Effector memory CD8-positive, alpha-beta T cell (primary cell): ENCODE measurements around the gene HDAC11.

ENCODE experiments used
- ATAC-seq: fragments of 150-1000 bp; cut with Tn5 transposase; replicated peaks from 2 replicates; pipeline ENCODE4 v1.10.0; 2021; ENCODE audit warnings: mild to moderate bottlenecking, moderate library complexity
- DNase-seq, 3 experiments: peaks; one replicate each; pipeline ENCODE4 v3.0.0; 2021
- H3K27ac Mint-ChIP-seq, 2 donors: one replicate each; pipeline ENCODE4 v1.8.0; 2022; ENCODE audit warnings: mild to moderate bottlenecking in 2 of 2, mixed read lengths in 2 of 2, moderate library complexity in 2 of 2
- H3K27me3 Mint-ChIP-seq, 2 donors: one replicate each; pipeline ENCODE4 v1.8.0; 2022; ENCODE audit warnings: mixed read lengths in 2 of 2
- H3K36me3 Mint-ChIP-seq: one replicate; pipeline ENCODE4 v1.8.0; 2022; ENCODE audit warnings: mild to moderate bottlenecking, moderate library complexity, mixed read lengths; ENCODE audit not compliant: insufficient read depth
- H3K4me1 Mint-ChIP-seq, 2 donors: one replicate each; pipeline ENCODE4 v1.8.0; 2022; ENCODE audit warnings: low read depth in 2 of 2, mixed read lengths in 2 of 2
- H3K4me3 Mint-ChIP-seq, 2 donors: one replicate each; pipeline ENCODE4 v1.8.0; 2022; ENCODE audit warnings: mild to moderate bottlenecking in 2 of 2, mixed read lengths in 2 of 2, moderate library complexity in 2 of 2
- H3K9me3 Mint-ChIP-seq, 2 donors: one replicate each; pipeline ENCODE4 v1.8.0; 2022; ENCODE audit warnings: mixed read lengths in 2 of 2

HDAC11 gene

DNA sequence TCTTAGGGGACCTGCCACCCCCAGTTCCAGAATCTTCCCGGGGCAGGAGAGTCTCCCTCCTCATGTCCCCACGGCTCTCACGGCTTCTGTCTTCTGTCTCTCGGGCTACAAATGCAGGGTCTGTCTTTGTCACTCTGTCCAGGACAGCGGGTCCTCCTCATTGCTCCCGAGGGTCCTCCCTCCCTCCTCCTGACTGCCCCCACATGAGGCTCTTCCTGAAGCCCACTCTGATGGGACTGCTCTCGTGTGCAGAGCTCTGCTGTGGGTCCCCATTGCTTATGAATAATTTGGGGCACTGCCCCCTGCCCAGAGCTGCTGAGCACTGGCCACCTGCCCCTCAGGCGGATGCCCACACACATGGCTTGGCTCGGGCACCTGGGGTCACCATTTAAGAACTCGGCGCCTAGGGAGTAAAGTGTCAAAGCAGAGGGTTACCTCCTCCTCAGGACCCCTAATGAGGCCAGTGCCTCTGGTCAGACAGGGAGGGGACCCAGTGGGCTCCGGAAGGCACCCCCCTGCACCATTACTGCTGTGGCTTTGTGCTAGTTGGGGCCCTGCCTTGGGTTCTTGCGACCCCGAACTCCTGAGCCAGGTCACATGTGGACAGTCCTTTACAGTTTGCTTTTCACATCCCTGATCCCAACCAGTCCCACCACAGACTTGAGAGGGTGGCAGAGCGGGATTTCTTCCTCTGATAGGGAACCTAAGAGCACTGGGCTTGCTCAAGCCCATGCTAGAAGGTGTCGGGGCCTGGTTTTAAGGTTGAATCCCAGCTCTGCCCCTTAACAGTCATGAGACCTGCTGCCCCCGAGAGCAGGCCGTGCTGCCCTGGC, 22.1 kb downstream of the HDAC11 start:
- Mint-ChIP-seq H3K36me3 (peaks cover 3% of the 10 kb centered on the region), H3K27me3 (no peaks in the 10 kb centered on the region), H3K9me3 (no peaks in the 10 kb centered on the region), H3K4me1 (no peaks in the 10 kb centered on the region), H3K27ac (peak overlapping the region in 1 of 2 donors; percentile 62), H3K4me3 (no peak overlapping the region)
- no peak for DNase-seq
- ATAC-seq: no peak

GRCh38 chr3:13502791-13503060, 22.6 kb downstream of the HDAC11 start:
- no peaks in the 10 kb centered on the region for H3K27me3 Mint-ChIP-seq
- no peak for ATAC-seq

DNA sequence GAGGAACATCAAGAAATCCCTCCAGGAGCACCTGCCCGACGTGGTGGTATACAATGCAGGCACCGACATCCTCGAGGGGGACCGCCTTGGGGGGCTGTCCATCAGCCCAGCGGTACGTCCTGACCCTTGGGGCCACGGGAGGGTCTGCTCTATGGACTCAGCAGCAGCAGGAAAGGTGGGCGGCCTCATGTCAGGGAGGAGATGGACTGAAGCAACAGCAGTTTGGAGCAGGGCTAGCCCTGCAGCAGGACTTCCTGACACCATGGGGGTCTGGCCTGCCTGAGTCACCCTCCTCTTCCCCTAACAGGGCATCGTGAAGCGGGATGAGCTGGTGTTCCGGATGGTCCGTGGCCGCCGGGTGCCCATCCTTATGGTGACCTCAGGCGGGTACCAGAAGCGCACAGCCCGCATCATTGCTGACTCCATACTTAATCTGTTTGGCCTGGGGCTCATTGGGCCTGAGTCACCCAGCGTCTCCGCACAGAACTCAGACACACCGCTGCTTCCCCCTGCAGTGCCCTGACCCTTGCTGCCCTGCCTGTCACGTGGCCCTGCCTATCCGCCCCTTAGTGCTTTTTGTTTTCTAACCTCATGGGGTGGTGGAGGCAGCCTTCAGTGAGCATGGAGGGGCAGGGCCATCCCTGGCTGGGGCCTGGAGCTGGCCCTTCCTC, 24.2 kb downstream of the HDAC11 start:
- no peaks in the 10 kb centered on the region for H3K9me3 Mint-ChIP-seq
- ATAC-seq (no peak), DNase-seq (no peak)
- H3K4me1 Mint-ChIP-seq: peaks cover 0 to 2% of the 10 kb centered on the region in 2 donors
- H3K4me3 Mint-ChIP-seq: no peak overlapping the region
- H3K36me3 Mint-ChIP-seq: peaks cover 3% of the 10 kb centered on the region
- H3K27me3 Mint-ChIP-seq: no peaks in the 10 kb centered on the region
- H3K27ac Mint-ChIP-seq: no peak overlapping the region

More at GRCh38 chr3:13502791-13503060, 22.6 kb downstream of the HDAC11 start:
- Mint-ChIP-seq H3K36me3 (peaks cover 3% of the 10 kb centered on the region), H3K9me3 (no peaks in the 10 kb centered on the region), H3K4me1 (no peaks in the 10 kb centered on the region), H3K4me3 (no peak overlapping the region), H3K27ac (no peak overlapping the region)
- DNase-seq: no peak

- H3K27me3 Mint-ChIP-seq: no peaks in the 10 kb centered on the region
- H3K9me3 Mint-ChIP-seq: no peaks in the 10 kb centered on the region
- H3K36me3 Mint-ChIP-seq: peaks cover 3% of the 10 kb centered on the region
- H3K4me3 Mint-ChIP-seq: no peak overlapping the region
- peaks cover 0 to 2% of the 10 kb centered on the region in 2 donors for H3K4me1 Mint-ChIP-seq
- ATAC-seq (no peak), DNase-seq (no peak)
- no peak overlapping the region for H3K27ac Mint-ChIP-seq
Measured at GRCh38 chr3:13505147-13506130, 25.3 kb downstream of the HDAC11 start.

- no peaks in the 10 kb centered on the region for H3K27me3 Mint-ChIP-seq
- H3K4me3 Mint-ChIP-seq: no peak overlapping the region
- no peaks in the 10 kb centered on the region for H3K9me3 Mint-ChIP-seq
- peaks cover 3% of the 10 kb centered on the region for H3K36me3 Mint-ChIP-seq
- DNase-seq (no peak), ATAC-seq (no peak)
- H3K27ac Mint-ChIP-seq: no peak overlapping the region
- peaks cover 0 to 2% of the 10 kb centered on the region in 2 donors for H3K4me1 Mint-ChIP-seq
Measured at GRCh38 chr3:13506239-13506638, 26.1 kb downstream of the HDAC11 start.

GRCh38 chr3:13506680-13507079, 26.6 kb downstream of the HDAC11 start:
- DNase-seq: no peak

GRCh38 chr3:13507247-13507569, 27.1 kb downstream of the HDAC11 start:
- Mint-ChIP-seq H3K9me3 (no peaks in the 10 kb centered on the region), H3K27ac (peak overlapping the region in 1 of 2 donors; percentile 7), H3K36me3 (no peaks in the 10 kb centered on the region), H3K4me3 (no peak overlapping the region), H3K27me3 (no peaks in the 10 kb centered on the region), H3K4me1 (peaks cover 0 to 2% of the 10 kb centered on the region in 2 donors)
- no peak for DNase-seq
- ATAC-seq: no peak

More at GRCh38 chr3:13506680-13507079, 26.6 kb downstream of the HDAC11 start:
- Mint-ChIP-seq H3K27me3 (no peaks in the 10 kb centered on the region), H3K4me3 (no peak overlapping the region), H3K9me3 (no peaks in the 10 kb centered on the region), H3K36me3 (peaks cover 3% of the 10 kb centered on the region), H3K4me1 (peaks cover 0 to 2% of the 10 kb centered on the region in 2 donors), H3K27ac (peak overlapping the region in 1 of 2 donors; percentile 7)
- ATAC-seq: no peak

GRCh38 chr3:13507570-13508339, 27.6 kb downstream of the HDAC11 start:
- Mint-ChIP-seq H3K27ac (no peak overlapping the region), H3K36me3 (no peaks in the 10 kb centered on the region), H3K4me3 (no peak overlapping the region), H3K27me3 (no peaks in the 10 kb centered on the region), H3K4me1 (peaks cover 0 to 2% of the 10 kb centered on the region in 2 donors), H3K9me3 (no peaks in the 10 kb centered on the region)
- ATAC-seq: no peak
- DNase-seq: no peak

GRCh38 chr3:13508496-13508895, 28.4 kb downstream of the HDAC11 start:
- Mint-ChIP-seq H3K36me3 (no peaks in the 10 kb centered on the region), H3K9me3 (no peaks in the 10 kb centered on the region), H3K4me3 (no peak overlapping the region), H3K27ac (no peak overlapping the region), H3K4me1 (peaks cover 0 to 2% of the 10 kb centered on the region in 2 donors), H3K27me3 (no peaks in the 10 kb centered on the region)
- DNase-seq (no peak), ATAC-seq (no peak)

DNA sequence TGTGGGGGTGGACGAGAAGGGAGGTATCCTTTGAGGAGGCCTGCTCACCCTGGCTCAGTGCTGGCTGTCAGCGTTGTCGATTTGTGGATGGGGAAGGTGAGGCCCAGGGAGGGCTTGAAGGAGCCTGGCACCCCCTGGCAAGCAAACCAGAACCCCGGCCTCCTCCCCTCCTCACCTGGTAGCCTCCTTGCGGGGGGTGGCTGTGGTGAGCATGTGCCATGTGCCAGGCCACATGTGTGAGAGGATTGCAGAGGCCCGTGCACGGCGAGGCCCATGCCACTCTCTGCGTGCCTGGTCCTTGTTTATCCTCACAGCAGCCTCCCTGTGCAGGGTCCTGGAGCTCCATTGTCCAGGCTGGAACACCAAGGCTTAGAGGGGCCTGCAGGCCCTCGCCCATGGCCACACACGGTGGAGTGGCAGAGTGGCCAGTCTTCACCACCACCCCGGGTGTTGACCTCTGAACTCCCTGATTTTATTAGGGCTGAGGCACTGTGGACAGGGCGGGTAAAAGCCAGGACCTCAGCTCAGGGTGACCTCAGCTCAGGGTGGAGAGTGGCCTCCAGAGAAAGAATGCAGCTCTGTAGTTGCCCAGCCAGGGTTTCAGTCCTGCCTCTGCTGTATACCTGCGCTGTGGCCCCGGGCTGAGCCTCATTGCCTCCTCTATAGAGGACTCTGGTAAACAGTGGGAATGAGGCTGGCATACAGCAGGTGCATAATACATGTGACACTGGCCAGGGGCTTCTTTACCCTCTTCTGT, 29.1 kb downstream of the HDAC11 start:
- no peak for DNase-seq
- Mint-ChIP-seq H3K9me3 (no peaks in the 10 kb centered on the region), H3K4me1 (peaks cover 0 to 2% of the 10 kb centered on the region in 2 donors), H3K27me3 (no peaks in the 10 kb centered on the region), H3K4me3 (no peak overlapping the region), H3K36me3 (no peaks in the 10 kb centered on the region), H3K27ac (no peak overlapping the region)
- ATAC-seq: no peak

DNA sequence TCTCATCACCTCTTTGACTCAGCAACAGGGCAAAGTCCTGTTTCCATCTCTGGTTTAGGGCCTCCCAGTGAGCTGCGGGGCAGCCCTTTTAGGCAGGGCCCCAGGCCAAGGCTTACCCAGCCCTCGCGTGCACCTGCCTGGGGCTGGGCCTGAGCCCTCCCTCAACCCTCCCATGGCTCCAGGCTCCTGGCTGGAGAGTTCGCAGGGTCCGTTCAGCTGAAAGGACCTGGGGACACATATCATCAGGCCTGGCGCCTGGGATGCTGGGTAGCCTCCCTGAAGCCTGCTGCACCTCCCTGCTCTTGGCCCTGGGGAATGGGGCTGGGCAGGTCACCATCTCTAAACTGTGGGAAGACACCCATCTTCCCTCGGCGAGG, 29.7 kb downstream of the HDAC11 start:
- no peak for DNase-seq
- no peaks in the 10 kb centered on the region for H3K36me3 Mint-ChIP-seq
- ATAC-seq: no peak

GRCh38 chr3:13512451-13512850, 32.3 kb downstream of the HDAC11 start:
- no peak overlapping the region for H3K27ac Mint-ChIP-seq
- no peak for DNase-seq
- no peaks in the 10 kb centered on the region for H3K9me3 Mint-ChIP-seq
- no peak for ATAC-seq
- H3K36me3 Mint-ChIP-seq: no peaks in the 10 kb centered on the region
- peaks cover 0 to 2% of the 10 kb centered on the region in 2 donors for H3K4me1 Mint-ChIP-seq
- no peaks in the 10 kb centered on the region for H3K27me3 Mint-ChIP-seq
- H3K4me3 Mint-ChIP-seq: no peak overlapping the region

More for the DNA sequence above, 29.7 kb downstream of the HDAC11 start:
- no peaks in the 10 kb centered on the region for H3K9me3 Mint-ChIP-seq
- H3K4me3 Mint-ChIP-seq: no peak overlapping the region
- H3K4me1 Mint-ChIP-seq: peaks cover 0 to 2% of the 10 kb centered on the region in 2 donors
- H3K27ac Mint-ChIP-seq: no peak overlapping the region
- H3K27me3 Mint-ChIP-seq: no peaks in the 10 kb centered on the region
